Liver (tissue), 9 donors: ENCODE results near the gene IFNAR2. TPM values are rescaled to one million over a fixed set of nuclear protein-coding genes. Genes with fewer than 3 reads are reported as not detected.

ENCODE experiments used
- DNase-seq: peaks from one replicate; pipeline ENCODE4 v3.0.0-alpha.2; 2017; ENCODE audit warnings: low spot score
- H3K27ac ChIP-seq, 2 donors: one replicate each; pipeline ENCODE4 v1.7.0; 2013; ENCODE audit warnings: inconsistent platforms in 2 of 2, low read length in 2 of 2, control low read depth in 1 of 2, low read depth in 1 of 2, mild to moderate bottlenecking in 1 of 2
- H3K27me3 ChIP-seq, 4 donors: one replicate each; pipeline versions ENCODE4 v1.6.1 to v1.7.0; 2013; ENCODE audit warnings: low read length in 3 of 4, inconsistent platforms in 1 of 4, mild to moderate bottlenecking in 1 of 4, moderate library complexity in 1 of 4; ENCODE audit not compliant: control insufficient read depth in 4 of 4, insufficient read depth in 4 of 4
- H3K36me3 ChIP-seq, 4 donors: one replicate each; pipeline versions ENCODE4 v1.6.1 to v1.7.0; 2013; ENCODE audit warnings: low read length in 3 of 4, mild to moderate bottlenecking in 3 of 4, low read depth in 1 of 4, moderate library complexity in 1 of 4; ENCODE audit not compliant: control insufficient read depth in 4 of 4, insufficient read depth in 3 of 4
- H3K4me1 ChIP-seq, 4 donors: one replicate each; pipeline versions ENCODE4 v1.6.1 to v1.7.0; 2013; ENCODE audit warnings: low read length in 3 of 4, mild to moderate bottlenecking in 3 of 4, moderate library complexity in 1 of 4; ENCODE audit not compliant: control insufficient read depth in 4 of 4, insufficient read depth in 4 of 4
- H3K4me3 ChIP-seq, 3 donors: one replicate each; pipeline versions ENCODE4 v1.6.1 to v1.7.0; 2013; ENCODE audit warnings: low read length in 3 of 3, control low read depth in 1 of 3, low read depth in 1 of 3, mild to moderate bottlenecking in 1 of 3
- H3K9ac ChIP-seq, 2 donors: one replicate each; pipeline ENCODE4 v1.7.0; 2013; ENCODE audit warnings: low read length in 2 of 2, mild to moderate bottlenecking in 2 of 2, moderate library complexity in 2 of 2, control low read depth in 1 of 2, low read depth in 1 of 2
- H3K9me3 ChIP-seq, 4 donors: one replicate each; pipeline versions ENCODE4 v1.6.1 to v1.7.0; 2013; ENCODE audit warnings: low read length in 3 of 4; ENCODE audit not compliant: control insufficient read depth in 4 of 4
- FOXA1 ChIP-seq: IDR thresholded peaks from 2 replicates; pipeline ENCODE4 v1.6.1; 2016; ENCODE audit warnings: antibody characterized with exemption
- FOXA2 ChIP-seq: IDR thresholded peaks from 2 replicates; pipeline ENCODE4 v1.6.1; 2016; ENCODE audit warnings: antibody characterized with exemption
- HNF4A ChIP-seq, 2 donors: conservative IDR thresholded peaks; 2 replicates each; pipeline ENCODE4 v1.6.1; 2016; ENCODE audit warnings: antibody characterized with exemption in 2 of 2, mild to moderate bottlenecking in 2 of 2
- HNF4G ChIP-seq: IDR thresholded peaks from 2 replicates; pipeline ENCODE4 v1.6.1; 2016; ENCODE audit warnings: antibody characterized with exemption
- JUND ChIP-seq, 2 donors: IDR thresholded peaks; 2 replicates each; pipeline ENCODE4 v1.6.1; 2016; ENCODE audit warnings: antibody characterized with exemption in 2 of 2
- MAX ChIP-seq: IDR thresholded peaks from 2 replicates; pipeline ENCODE4 v1.6.1; 2016; ENCODE audit warnings: antibody characterized with exemption
- NR2F2 ChIP-seq: IDR thresholded peaks from 2 replicates; pipeline ENCODE4 v1.6.1; 2016; ENCODE audit warnings: antibody characterized with exemption
- RAD21 ChIP-seq, 2 donors: IDR thresholded peaks; 2 replicates each; pipeline ENCODE4 v1.6.1; 2016; ENCODE audit warnings: antibody characterized with exemption in 2 of 2, mild to moderate bottlenecking in 2 of 2
- RXRA ChIP-seq, 2 donors: IDR thresholded peaks; 2 replicates each; pipeline ENCODE4 v1.6.1; 2017 to 2018; ENCODE audit warnings: antibody characterized with exemption in 2 of 2, mild to moderate bottlenecking in 1 of 2
- SP1 ChIP-seq: IDR thresholded peaks from 2 replicates; pipeline ENCODE4 v1.6.1; 2018; ENCODE audit warnings: antibody characterized with exemption, mild to moderate bottlenecking
- TAF1 ChIP-seq: conservative IDR thresholded peaks from 2 replicates; pipeline ENCODE4 v1.6.1; 2016; ENCODE audit warnings: antibody characterized with exemption, mild to moderate bottlenecking
- YY1 ChIP-seq: IDR thresholded peaks from 2 replicates; pipeline ENCODE4 v1.6.1; 2016; ENCODE audit warnings: antibody characterized with exemption, mild to moderate bottlenecking
- WGBS: extraction: QIAGEN DNeasy Blood & Tissue Kit; methylation state at CpG from one replicate; pipeline ENCODE4 v1.1.7; 2013; 5-methylcytosine and 5-hydroxymethylcytosine counted together
- polyA plus RNA-seq, 2 donors: library from polyadenylated mRNA; stranded (reverse) in 1 of 2; unstranded in 1 of 2; fragments of 200-250 nt in 1 of 2; fragments of >200 nt in 1 of 2; fragmentation: Nextera tagmentation in 1 of 2; extraction: Ambion mirVana in 1 of 2; gene quantifications; one replicate each; pipeline versions ENCODE4 v1.2.1 to v1.2.3, GENCODE V29; 2013 to 2015
- total RNA-seq, 2 donors: library from RNA; depleted of rRNA; stranded (reverse); fragments of >200 nt; gene quantifications; one replicate each; pipeline ENCODE4 v1.2.3, GENCODE V29; 2014
- TF ChIP-seq, protein P1 (sequence below): IDR thresholded peaks from 2 replicates; pipeline ENCODE4 v1.6.1; 2016; ENCODE audit warnings: antibody characterized with exemption
- TF ChIP-seq, protein P2 (sequence below): fragments of 150-350 bp; IDR thresholded peaks from 2 replicates; pipeline ENCODE4 v1.5.1; 2017; ENCODE audit warnings: improper control_type of control experiment, low read depth, low read length; ENCODE audit not compliant: missing input control
- TF ChIP-seq, protein P3 (sequence below): IDR thresholded peaks from 2 replicates; pipeline ENCODE4 v1.6.1; 2016; ENCODE audit warnings: antibody characterized with exemption, mild to moderate bottlenecking
- TF ChIP-seq, protein P4 (sequence below): IDR thresholded peaks from 2 replicates; pipeline ENCODE4 v1.6.1; 2016; ENCODE audit warnings: antibody characterized with exemption
- donor health status: healthy.
- donor health status: healthy.
- donor health status: healthy.
- donor health status: healthy.
- donor health status: healthy.

IFNAR2 gene
- total and polyA plus RNA-seq, 4 donors = 12.6 to 17.0 (median 14.6) TPM

DNA sequence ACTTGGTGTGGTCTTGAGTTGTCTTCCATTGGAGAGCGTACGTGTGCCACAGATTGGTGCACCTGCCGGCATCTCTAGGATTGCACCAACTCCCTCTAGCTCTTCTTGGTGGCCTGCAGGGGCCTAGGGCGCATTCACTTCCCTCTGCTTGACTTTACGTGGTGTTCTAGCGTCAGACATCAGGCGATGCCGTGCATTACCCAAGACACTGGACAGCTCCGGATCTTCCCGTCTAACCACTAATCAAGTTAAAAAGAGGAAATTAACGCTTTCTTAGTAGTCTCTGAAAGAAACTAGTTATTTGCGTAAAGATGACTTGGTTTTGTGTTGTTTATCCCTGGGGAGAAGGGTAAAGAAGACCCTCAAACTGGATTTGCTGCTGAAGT lies 35.9 kb downstream of the IFNAR2 start:
- H3K9ac ChIP-seq = no peak overlapping the region
- no peak for DNase-seq
- H3K36me3 ChIP-seq = peaks cover 0 to 11% (median 5%) of the 10 kb centered on the region in 4 donors
- WGBS = 37% methylated on average over 12 of the region's 12 CpGs
- peak overlapping the region; percentile 47 to 86 for H3K27ac ChIP-seq
- H3K4me1 ChIP-seq = peaks cover 2 to 40% (median 20%) of the 10 kb centered on the region in 4 donors
- H3K4me3 ChIP-seq = peak overlapping the region; percentile 36 to 75 (median 72)
- H3K9me3 ChIP-seq = no peaks in the 10 kb centered on the region
- TF ChIP-seq HNF4A (conservative IDR thresholded peaks at IDR 0.05) (no peak), TAF1 (no peak), JUND (IDR thresholded peaks at IDR 0.05) (no peak), HNF4G (no peak), SP1 (no peak), FOXA1 (no peak), RXRA (IDR thresholded peaks at IDR 0.05) (no peak), RAD21 (IDR thresholded peaks at IDR 0.05) (peak in 1 of 2 donors; percentile 2), FOXA2 (no peak), MAX (no peak)
- TF ChIP-seq, protein P1, sequence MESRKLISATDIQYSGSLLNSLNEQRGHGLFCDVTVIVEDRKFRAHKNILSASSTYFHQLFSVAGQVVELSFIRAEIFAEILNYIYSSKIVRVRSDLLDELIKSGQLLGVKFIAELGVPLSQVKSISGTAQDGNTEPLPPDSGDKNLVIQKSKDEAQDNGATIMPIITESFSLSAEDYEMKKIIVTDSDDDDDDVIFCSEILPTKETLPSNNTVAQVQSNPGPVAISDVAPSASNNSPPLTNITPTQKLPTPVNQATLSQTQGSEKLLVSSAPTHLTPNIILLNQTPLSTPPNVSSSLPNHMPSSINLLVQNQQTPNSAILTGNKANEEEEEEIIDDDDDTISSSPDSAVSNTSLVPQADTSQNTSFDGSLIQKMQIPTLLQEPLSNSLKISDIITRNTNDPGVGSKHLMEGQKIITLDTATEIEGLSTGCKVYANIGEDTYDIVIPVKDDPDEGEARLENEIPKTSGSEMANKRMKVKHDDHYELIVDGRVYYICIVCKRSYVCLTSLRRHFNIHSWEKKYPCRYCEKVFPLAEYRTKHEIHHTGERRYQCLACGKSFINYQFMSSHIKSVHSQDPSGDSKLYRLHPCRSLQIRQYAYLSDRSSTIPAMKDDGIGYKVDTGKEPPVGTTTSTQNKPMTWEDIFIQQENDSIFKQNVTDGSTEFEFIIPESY = no peak
- TF ChIP-seq, protein P2, sequence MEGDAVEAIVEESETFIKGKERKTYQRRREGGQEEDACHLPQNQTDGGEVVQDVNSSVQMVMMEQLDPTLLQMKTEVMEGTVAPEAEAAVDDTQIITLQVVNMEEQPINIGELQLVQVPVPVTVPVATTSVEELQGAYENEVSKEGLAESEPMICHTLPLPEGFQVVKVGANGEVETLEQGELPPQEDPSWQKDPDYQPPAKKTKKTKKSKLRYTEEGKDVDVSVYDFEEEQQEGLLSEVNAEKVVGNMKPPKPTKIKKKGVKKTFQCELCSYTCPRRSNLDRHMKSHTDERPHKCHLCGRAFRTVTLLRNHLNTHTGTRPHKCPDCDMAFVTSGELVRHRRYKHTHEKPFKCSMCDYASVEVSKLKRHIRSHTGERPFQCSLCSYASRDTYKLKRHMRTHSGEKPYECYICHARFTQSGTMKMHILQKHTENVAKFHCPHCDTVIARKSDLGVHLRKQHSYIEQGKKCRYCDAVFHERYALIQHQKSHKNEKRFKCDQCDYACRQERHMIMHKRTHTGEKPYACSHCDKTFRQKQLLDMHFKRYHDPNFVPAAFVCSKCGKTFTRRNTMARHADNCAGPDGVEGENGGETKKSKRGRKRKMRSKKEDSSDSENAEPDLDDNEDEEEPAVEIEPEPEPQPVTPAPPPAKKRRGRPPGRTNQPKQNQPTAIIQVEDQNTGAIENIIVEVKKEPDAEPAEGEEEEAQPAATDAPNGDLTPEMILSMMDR = no peak
- TF ChIP-seq, protein P3, sequence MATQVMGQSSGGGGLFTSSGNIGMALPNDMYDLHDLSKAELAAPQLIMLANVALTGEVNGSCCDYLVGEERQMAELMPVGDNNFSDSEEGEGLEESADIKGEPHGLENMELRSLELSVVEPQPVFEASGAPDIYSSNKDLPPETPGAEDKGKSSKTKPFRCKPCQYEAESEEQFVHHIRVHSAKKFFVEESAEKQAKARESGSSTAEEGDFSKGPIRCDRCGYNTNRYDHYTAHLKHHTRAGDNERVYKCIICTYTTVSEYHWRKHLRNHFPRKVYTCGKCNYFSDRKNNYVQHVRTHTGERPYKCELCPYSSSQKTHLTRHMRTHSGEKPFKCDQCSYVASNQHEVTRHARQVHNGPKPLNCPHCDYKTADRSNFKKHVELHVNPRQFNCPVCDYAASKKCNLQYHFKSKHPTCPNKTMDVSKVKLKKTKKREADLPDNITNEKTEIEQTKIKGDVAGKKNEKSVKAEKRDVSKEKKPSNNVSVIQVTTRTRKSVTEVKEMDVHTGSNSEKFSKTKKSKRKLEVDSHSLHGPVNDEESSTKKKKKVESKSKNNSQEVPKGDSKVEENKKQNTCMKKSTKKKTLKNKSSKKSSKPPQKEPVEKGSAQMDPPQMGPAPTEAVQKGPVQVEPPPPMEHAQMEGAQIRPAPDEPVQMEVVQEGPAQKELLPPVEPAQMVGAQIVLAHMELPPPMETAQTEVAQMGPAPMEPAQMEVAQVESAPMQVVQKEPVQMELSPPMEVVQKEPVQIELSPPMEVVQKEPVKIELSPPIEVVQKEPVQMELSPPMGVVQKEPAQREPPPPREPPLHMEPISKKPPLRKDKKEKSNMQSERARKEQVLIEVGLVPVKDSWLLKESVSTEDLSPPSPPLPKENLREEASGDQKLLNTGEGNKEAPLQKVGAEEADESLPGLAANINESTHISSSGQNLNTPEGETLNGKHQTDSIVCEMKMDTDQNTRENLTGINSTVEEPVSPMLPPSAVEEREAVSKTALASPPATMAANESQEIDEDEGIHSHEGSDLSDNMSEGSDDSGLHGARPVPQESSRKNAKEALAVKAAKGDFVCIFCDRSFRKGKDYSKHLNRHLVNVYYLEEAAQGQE = peak; percentile 86
- TF ChIP-seq, protein P4, sequence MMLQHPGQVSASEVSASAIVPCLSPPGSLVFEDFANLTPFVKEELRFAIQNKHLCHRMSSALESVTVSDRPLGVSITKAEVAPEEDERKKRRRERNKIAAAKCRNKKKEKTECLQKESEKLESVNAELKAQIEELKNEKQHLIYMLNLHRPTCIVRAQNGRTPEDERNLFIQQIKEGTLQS = no peak
- H3K27me3 ChIP-seq = no peaks in the 10 kb centered on the region

GRCh38 chr21:33266050-33266788 lies 36.5 kb downstream of the IFNAR2 start, which contains the start of gene IL10RB:
TSS of gene IL10RB (plus strand) at chr21:33266367. CDS start at chr21:33266466, 99 bp downstream.
- no peaks in the 10 kb centered on the region for H3K27me3 ChIP-seq
- H3K36me3 ChIP-seq = peaks cover 0 to 11% (median 6%) of the 10 kb centered on the region in 4 donors
- TF ChIP-seq HNF4A (conservative IDR thresholded peaks at IDR 0.05) (no peak), YY1 (no peak), FOXA1 (no peak), NR2F2 (no peak), RAD21 (IDR thresholded peaks at IDR 0.05) (peak in 1 of 2 donors; percentile 13)
- H3K9me3 ChIP-seq = no peaks in the 10 kb centered on the region
- peak within 1 kb of the TSS; percentile 86 to 91 for H3K27ac ChIP-seq
- WGBS = 2% methylated on average over 60 of the region's 60 CpGs
- peak within 1 kb of the TSS; percentile 59 to 80 (median 75) for H3K4me3 ChIP-seq
- peak; percentile 85 for DNase-seq
- peak within 1 kb of the TSS; percentile 82 for H3K9ac ChIP-seq
- peaks cover 2 to 40% (median 20%) of the 10 kb centered on the region in 4 donors for H3K4me1 ChIP-seq
